Measurements from ENCODE around the gene ANGPTL2. TPM values are rescaled to one million over a fixed set of nuclear protein-coding genes. Genes with fewer than 3 reads are reported as not detected.

ANGPTL2 gene
- total RNA-seq, 1 donor from 2014 or later = 16.6 TPM

Other genes starting within 250 kb of the ANGPTL2 start
- 25.6 to 29.5 TPM (median 26.9 TPM) in 3 replicates for gene RALGPS1, start 207.9 kb downstream of the ANGPTL2 start, total RNA-seq
- gene GARNL3, start 142.1 kb upstream of the ANGPTL2 start, total RNA-seq = 51.1 to 51.5 TPM (median 51.1 TPM) in 3 replicates

Data from mesothelial cell of epicardium (in vitro differentiated cells).